Activated naive CD4-positive, alpha-beta T cell treated with anti-CD3 and anti-CD28 coated beads, Interleukin-2, amount 10 ng/mL, durations not matched to agents 7 days and 5 days (primary cell): ENCODE data around the gene APBB2.

Experiments used
- CTCF ChIA-PET: fragments of 350-600 bp; sonication (Branson Sonifier 250); formaldehyde crosslinking; loops from one replicate; lab custom pipeline; 2021; ENCODE audit warnings: antibody characterized with exemption; lab: Charles Lee
- DNase-seq: peaks from one replicate; pipeline ENCODE4 v3.0.0-alpha.2; 2020
- H3K27ac Mint-ChIP-seq: one replicate; pipeline ENCODE4 v1.8.0; 2021; ENCODE audit warnings: mild to moderate bottlenecking, moderate library complexity, mixed read lengths
- H3K27me3 Mint-ChIP-seq: one replicate; pipeline ENCODE4 v1.8.0; 2021; ENCODE audit warnings: mild to moderate bottlenecking, mixed read lengths
- H3K36me3 Mint-ChIP-seq: one replicate; pipeline ENCODE4 v1.8.0; 2021; ENCODE audit warnings: mixed read lengths
- H3K4me1 Mint-ChIP-seq: one replicate; pipeline ENCODE4 v1.8.0; 2021; ENCODE audit warnings: mixed read lengths
- H3K4me3 Mint-ChIP-seq: one replicate; pipeline ENCODE4 v1.8.0; 2021; ENCODE audit warnings: mild to moderate bottlenecking, moderate library complexity, mixed read lengths
- H3K9me3 Mint-ChIP-seq: one replicate; pipeline ENCODE4 v1.8.0; 2021; ENCODE audit warnings: mixed read lengths

Gene APBB2

DNA sequence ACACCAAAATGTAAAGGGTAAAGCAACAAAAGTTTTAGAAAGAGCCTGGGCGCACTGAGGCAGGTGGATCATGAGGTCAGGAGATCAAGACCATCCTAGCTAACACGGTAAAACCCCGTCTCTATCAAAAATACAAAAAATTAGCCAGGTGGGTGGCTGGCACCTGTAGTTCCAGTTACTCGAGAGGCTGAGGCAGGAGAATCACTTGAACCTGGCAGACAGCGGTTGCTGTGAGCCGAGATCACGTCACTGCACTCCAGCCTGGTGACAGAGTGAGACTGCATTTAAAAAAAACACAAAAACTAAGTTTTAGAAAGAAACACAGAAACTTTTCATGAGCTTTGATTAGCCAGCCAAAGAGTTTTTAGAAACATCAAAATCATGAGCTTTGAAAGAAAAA, 76.5 kb downstream of the APBB2 start:
- Mint-ChIP-seq H3K27ac (no peak overlapping the region), H3K4me3 (no peak overlapping the region), H3K36me3 (no peaks in the 10 kb centered on the region), H3K27me3 (peaks cover 4% of the 10 kb centered on the region), H3K4me1 (no peaks in the 10 kb centered on the region), H3K9me3 (no peaks in the 10 kb centered on the region)
- CTCF ChIA-PET = no interaction called here
- DNase-seq = no peak

- no peaks in the 10 kb centered on the region for H3K36me3 Mint-ChIP-seq
- peaks cover 4% of the 10 kb centered on the region for H3K27me3 Mint-ChIP-seq
- H3K27ac Mint-ChIP-seq = no peak overlapping the region
- H3K9me3 Mint-ChIP-seq = no peaks in the 10 kb centered on the region
- H3K4me1 Mint-ChIP-seq = no peaks in the 10 kb centered on the region
- CTCF ChIA-PET = no interaction called here
- no peak overlapping the region for H3K4me3 Mint-ChIP-seq
- DNase-seq = no peak
Measured at GRCh38 chr4:41136456-41136855, 77.9 kb downstream of the APBB2 start.

DNA sequence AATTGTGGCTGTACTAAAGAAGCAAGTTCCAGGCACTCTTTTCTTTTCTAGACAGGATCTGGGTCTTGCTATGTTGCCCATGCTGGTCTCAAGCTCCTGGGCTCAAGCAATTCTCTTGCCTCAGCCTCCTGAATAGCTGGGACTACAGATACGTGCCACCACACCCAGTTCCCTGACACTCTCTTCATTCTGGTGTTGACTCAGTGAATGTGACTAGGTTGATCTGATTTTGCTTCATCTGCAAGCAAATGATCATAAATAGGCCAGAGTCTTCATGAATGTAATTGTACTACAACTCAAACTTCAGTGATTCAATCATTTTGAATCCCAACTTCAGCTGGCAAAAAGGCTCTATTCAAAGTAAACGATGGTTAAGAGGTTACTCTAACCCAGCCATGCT, 78.5 kb downstream of the APBB2 start:
- H3K4me3 Mint-ChIP-seq = no peak overlapping the region
- no peaks in the 10 kb centered on the region for H3K4me1 Mint-ChIP-seq
- H3K27me3 Mint-ChIP-seq = peaks cover 3% of the 10 kb centered on the region
- no peaks in the 10 kb centered on the region for H3K9me3 Mint-ChIP-seq
- H3K36me3 Mint-ChIP-seq = no peaks in the 10 kb centered on the region
- H3K27ac Mint-ChIP-seq = no peak overlapping the region
- no peak for DNase-seq
- CTCF ChIA-PET = no interaction called here

GRCh38 chr4:41134581-41134980, 79.8 kb downstream of the APBB2 start:
- Mint-ChIP-seq H3K27me3 (no peaks in the 10 kb centered on the region), H3K9me3 (no peaks in the 10 kb centered on the region), H3K4me3 (no peak overlapping the region), H3K36me3 (no peaks in the 10 kb centered on the region), H3K27ac (no peak overlapping the region), H3K4me1 (no peaks in the 10 kb centered on the region)
- CTCF ChIA-PET = no interaction called here
- DNase-seq = no peak

DNA sequence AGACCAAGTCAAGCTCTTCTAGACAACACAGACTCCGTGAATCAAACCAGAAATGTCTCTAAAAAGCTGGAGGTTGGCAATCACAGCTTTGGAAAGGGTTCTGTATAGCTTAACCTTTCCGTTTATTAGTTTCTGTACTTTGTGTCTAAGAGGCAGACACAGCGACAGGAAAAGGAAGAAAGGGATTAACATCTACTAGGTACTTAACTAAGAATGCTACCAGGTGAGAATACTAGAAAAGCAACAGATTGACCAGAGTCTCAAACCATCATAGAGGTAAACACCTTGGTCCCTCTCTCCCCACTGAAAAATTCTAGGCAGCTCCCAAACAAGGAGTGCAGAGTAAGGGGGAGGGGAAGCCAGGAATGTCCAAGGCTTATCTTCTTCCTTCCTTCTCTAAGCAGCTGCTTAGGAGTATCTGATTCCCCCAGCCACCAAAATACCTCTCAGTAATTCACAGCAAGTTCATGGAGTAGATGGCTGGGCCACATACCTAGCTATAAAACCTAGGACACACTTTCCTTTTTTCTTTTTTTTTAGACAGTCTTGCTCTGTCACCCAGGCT, 80.8 kb downstream of the APBB2 start:
- Mint-ChIP-seq H3K27ac (no peak overlapping the region), H3K36me3 (no peaks in the 10 kb centered on the region), H3K4me3 (no peak overlapping the region), H3K9me3 (no peaks in the 10 kb centered on the region), H3K4me1 (no peaks in the 10 kb centered on the region), H3K27me3 (no peaks in the 10 kb centered on the region)
- CTCF ChIA-PET = no interaction called here
- no peak for DNase-seq

- H3K9me3 Mint-ChIP-seq = no peaks in the 10 kb centered on the region
- H3K4me1 Mint-ChIP-seq = no peaks in the 10 kb centered on the region
- no peaks in the 10 kb centered on the region for H3K36me3 Mint-ChIP-seq
- H3K4me3 Mint-ChIP-seq = no peak overlapping the region
- H3K27me3 Mint-ChIP-seq = no peaks in the 10 kb centered on the region
- CTCF ChIA-PET = no interaction called here
- H3K27ac Mint-ChIP-seq = no peak overlapping the region
- DNase-seq = no peak
Measured at GRCh38 chr4:41132055-41132683, 82.2 kb downstream of the APBB2 start.

- no peaks in the 10 kb centered on the region for H3K36me3 Mint-ChIP-seq
- CTCF ChIA-PET = no interaction called here
- no peak for DNase-seq
- H3K4me3 Mint-ChIP-seq = no peak overlapping the region
- no peak overlapping the region for H3K27ac Mint-ChIP-seq
- H3K9me3 Mint-ChIP-seq = no peaks in the 10 kb centered on the region
- no peaks in the 10 kb centered on the region for H3K27me3 Mint-ChIP-seq
- no peaks in the 10 kb centered on the region for H3K4me1 Mint-ChIP-seq
Measured at GRCh38 chr4:41129936-41130440, 84.4 kb downstream of the APBB2 start.

DNA sequence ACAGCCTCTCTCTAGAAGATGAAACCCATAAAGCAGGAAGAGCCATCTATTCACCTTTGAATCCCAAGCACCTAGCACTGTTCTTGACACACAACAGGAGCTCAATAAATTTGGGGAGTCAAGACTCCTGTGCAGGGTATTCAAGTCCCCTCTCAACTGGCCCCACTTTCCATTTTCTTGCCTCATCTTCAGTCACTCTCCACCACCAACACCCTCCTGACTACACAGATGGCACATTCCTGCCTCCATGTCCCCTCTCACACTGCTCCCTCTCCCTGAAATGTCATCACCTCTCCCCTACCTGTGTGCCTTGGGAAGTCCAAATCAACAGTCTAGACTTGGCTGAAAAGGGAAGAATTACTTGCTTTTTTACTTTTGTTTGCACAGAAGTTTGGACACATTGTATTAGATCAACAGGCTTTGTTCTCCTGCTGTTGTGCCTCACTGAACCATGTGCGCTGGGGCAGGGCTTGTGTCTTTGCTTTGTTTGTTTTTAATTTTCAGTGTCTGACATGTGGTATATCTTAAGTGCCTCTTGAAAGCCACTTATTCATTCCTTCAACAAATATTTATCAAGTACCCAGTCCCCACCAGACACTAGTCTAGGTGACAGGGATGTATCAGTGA, 85.1 kb downstream of the APBB2 start:
- no peaks in the 10 kb centered on the region for H3K27me3 Mint-ChIP-seq
- H3K27ac Mint-ChIP-seq = no peak overlapping the region
- H3K4me3 Mint-ChIP-seq = no peak overlapping the region
- H3K9me3 Mint-ChIP-seq = no peaks in the 10 kb centered on the region
- no peaks in the 10 kb centered on the region for H3K36me3 Mint-ChIP-seq
- DNase-seq = no peak
- H3K4me1 Mint-ChIP-seq = no peaks in the 10 kb centered on the region
- CTCF ChIA-PET = no interaction called here

DNA sequence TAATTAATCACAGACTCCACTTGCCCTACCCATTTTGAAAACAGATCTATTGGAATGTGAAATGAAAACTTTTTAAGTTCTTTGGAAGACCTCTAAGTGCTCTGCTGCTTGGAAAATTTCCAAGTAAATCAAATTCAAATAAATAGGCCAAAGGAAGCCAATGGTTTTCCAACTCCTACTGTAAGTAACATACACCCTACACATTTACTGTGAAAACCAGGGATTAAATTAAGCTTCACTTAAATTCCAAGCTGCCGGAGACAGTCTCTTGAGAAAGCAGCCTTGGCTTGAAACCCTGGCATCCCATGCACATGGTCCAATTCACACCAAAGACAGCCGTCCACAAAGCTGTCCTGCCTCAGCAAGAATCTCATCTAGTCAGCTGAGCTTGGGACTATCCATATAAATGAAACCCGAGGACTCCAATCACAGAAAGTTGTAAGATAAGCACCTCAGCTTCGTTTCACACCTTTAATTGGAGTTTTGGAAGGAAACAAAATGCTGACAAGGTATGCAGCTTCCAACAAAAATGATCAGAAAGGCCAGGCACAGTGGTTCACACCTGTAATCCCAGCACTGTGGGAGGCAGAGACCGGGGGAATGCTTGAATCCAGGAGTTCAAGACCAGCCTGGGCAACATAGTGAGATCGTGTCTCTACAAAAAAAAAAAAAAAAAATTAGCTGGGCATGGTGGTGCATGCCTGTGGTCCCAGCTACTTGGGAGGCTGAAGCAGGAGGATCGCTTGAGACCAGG, 88.6 kb downstream of the APBB2 start:
- no peaks in the 10 kb centered on the region for H3K4me1 Mint-ChIP-seq
- no peaks in the 10 kb centered on the region for H3K9me3 Mint-ChIP-seq
- DNase-seq = no peak
- no peak overlapping the region for H3K27ac Mint-ChIP-seq
- no peaks in the 10 kb centered on the region for H3K36me3 Mint-ChIP-seq
- CTCF ChIA-PET = no interaction called here
- no peak overlapping the region for H3K4me3 Mint-ChIP-seq
- no peaks in the 10 kb centered on the region for H3K27me3 Mint-ChIP-seq

DNA sequence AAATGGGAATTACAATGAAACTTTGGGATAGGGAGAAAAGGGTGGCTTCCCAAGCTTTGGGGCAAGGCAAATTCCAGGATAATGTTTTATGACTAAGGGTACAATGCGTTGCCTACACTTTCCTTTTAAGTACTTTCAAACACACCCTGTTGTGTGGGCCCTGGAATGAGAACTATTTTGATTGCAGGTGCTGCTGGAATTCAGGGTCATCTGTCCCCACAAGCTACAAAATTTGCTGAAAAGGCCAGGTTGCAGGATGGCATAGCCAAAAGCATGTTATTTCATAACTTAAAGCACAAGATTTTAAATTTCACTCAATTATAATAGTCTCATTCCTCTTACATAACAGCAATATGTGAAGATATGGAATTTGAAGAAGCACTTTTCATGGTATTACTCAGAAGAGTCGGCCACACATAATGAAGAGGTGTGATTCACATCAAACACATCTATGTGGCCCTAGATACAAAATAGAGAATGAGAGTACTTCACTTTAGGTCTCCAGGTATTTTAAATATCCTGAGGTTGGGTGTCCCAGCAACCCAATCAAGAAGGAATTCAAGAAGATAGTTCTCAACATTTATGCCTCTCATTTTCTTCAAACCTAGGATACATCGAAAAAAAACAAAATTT, 89.3 kb downstream of the APBB2 start:
- H3K4me1 Mint-ChIP-seq = no peaks in the 10 kb centered on the region
- no peaks in the 10 kb centered on the region for H3K9me3 Mint-ChIP-seq
- H3K27me3 Mint-ChIP-seq = no peaks in the 10 kb centered on the region
- CTCF ChIA-PET = no interaction called here
- H3K36me3 Mint-ChIP-seq = no peaks in the 10 kb centered on the region
- no peak overlapping the region for H3K4me3 Mint-ChIP-seq
- H3K27ac Mint-ChIP-seq = no peak overlapping the region
- no peak for DNase-seq

GRCh38 chr4:41122775-41123174, 91.6 kb downstream of the APBB2 start:
- H3K27ac Mint-ChIP-seq = no peak overlapping the region
- no peak overlapping the region for H3K4me3 Mint-ChIP-seq
- H3K36me3 Mint-ChIP-seq = no peaks in the 10 kb centered on the region
- no peaks in the 10 kb centered on the region for H3K27me3 Mint-ChIP-seq
- CTCF ChIA-PET = no interaction called here
- DNase-seq = no peak
- H3K4me1 Mint-ChIP-seq = no peaks in the 10 kb centered on the region
- no peaks in the 10 kb centered on the region for H3K9me3 Mint-ChIP-seq

GRCh38 chr4:41122309-41122708, 92.0 kb downstream of the APBB2 start:
- no peak overlapping the region for H3K27ac Mint-ChIP-seq
- CTCF ChIA-PET = no interaction called here

GRCh38 chr4:41121906-41122305, 92.4 kb downstream of the APBB2 start:
- H3K27ac Mint-ChIP-seq = no peak overlapping the region
- H3K27me3 Mint-ChIP-seq = no peaks in the 10 kb centered on the region

More at GRCh38 chr4:41122309-41122708, 92.0 kb downstream of the APBB2 start:
- Mint-ChIP-seq H3K36me3 (no peaks in the 10 kb centered on the region), H3K4me3 (no peak overlapping the region), H3K27me3 (no peaks in the 10 kb centered on the region), H3K4me1 (no peaks in the 10 kb centered on the region), H3K9me3 (no peaks in the 10 kb centered on the region)
- no peak for DNase-seq

More at GRCh38 chr4:41121906-41122305, 92.4 kb downstream of the APBB2 start:
- CTCF ChIA-PET = interaction anchor here (0.6 kb wide), 1 partner anchor 32 kb away, joined by 3 read pairs; no protein-coding TSS in a partner anchor
- no peak for DNase-seq
- H3K4me1 Mint-ChIP-seq = no peaks in the 10 kb centered on the region
- H3K36me3 Mint-ChIP-seq = no peaks in the 10 kb centered on the region
- no peaks in the 10 kb centered on the region for H3K9me3 Mint-ChIP-seq
- H3K4me3 Mint-ChIP-seq = no peak overlapping the region
